Measurements from ENCODE around the gene PSMA5. TPM values are rescaled to one million over a fixed set of nuclear protein-coding genes. Genes with fewer than 3 reads are reported as not detected.

Gene PSMA5
- polyA plus RNA-seq, 1 experiment: 151 TPM

- CTCF ChIA-PET: interaction anchor here (0.7 to 1.0 kb wide), 3 partner anchors 79 to 93 kb away, joined by 3 to 5 read pairs (median 3); no protein-coding TSS in a partner anchor
- no peak for DNase-seq (ENCODE audit: low read depth, low spot score)
Observed at GRCh38 chr1:109356915-109357314, 69.3 kb downstream of the PSMA5 start.

GRCh38 chr1:109356505-109356904 is 69.7 kb downstream of the PSMA5 start:
- TF ChIP-seq CTCF (IDR thresholded peaks at IDR 0.05; ENCODE audit: low read depth, low read length): no peak
- Histone ChIP-seq H3K4me3 (ENCODE audit: low read depth, low read length) (no peak overlapping the region), H3K27me3 (ENCODE audit: control insufficient read depth, insufficient read depth, low read length) (no peaks in the 10 kb centered on the region), H3K9me3 (ENCODE audit: control insufficient read depth, insufficient read depth, low read length) (no peaks in the 10 kb centered on the region), H3K27ac (ENCODE audit: low read depth, low read length) (no peak overlapping the region)
- no peak for DNase-seq (ENCODE audit: low read depth, low spot score)
- POLR2A ChIA-PET: interaction anchor here (1.2 kb wide), 1 partner anchor 14 kb away, joined by 4 read pairs; no protein-coding TSS in a partner anchor
- CTCF ChIA-PET: interaction anchor here (0.7 to 0.8 kb wide), 2 partner anchors 80 to 92 kb away, joined by 3 to 5 read pairs; no protein-coding TSS in a partner anchor

More at GRCh38 chr1:109356915-109357314, 69.3 kb downstream of the PSMA5 start:
- H3K4me3 ChIP-seq (ENCODE audit: low read depth, low read length): no peak overlapping the region
- no peak for TF ChIP-seq CTCF (IDR thresholded peaks at IDR 0.05; ENCODE audit: low read depth, low read length)
- POLR2A ChIA-PET: interaction anchor here (1.2 kb wide), 1 partner anchor 14 kb away, joined by 4 read pairs; no protein-coding TSS in a partner anchor
- no peaks in the 10 kb centered on the region for H3K9me3 ChIP-seq (ENCODE audit: control insufficient read depth, insufficient read depth, low read length)
- no peaks in the 10 kb centered on the region for H3K27me3 ChIP-seq (ENCODE audit: control insufficient read depth, insufficient read depth, low read length)
- no peak overlapping the region for H3K27ac ChIP-seq (ENCODE audit: low read depth, low read length)

- ChIA-PET CTCF (no interaction called here), POLR2A (no interaction called here)
- Histone ChIP-seq H3K27ac (ENCODE audit: low read depth, low read length) (no peak overlapping the region), H3K9me3 (ENCODE audit: control insufficient read depth, insufficient read depth, low read length) (no peaks in the 10 kb centered on the region), H3K4me3 (ENCODE audit: low read depth, low read length) (no peak overlapping the region), H3K27me3 (ENCODE audit: control insufficient read depth, insufficient read depth, low read length) (no peaks in the 10 kb centered on the region)
- TF ChIP-seq CTCF (IDR thresholded peaks at IDR 0.05; ENCODE audit: low read depth, low read length): no peak
- no peak for DNase-seq (ENCODE audit: low read depth, low spot score)
Observed at GRCh38 chr1:109354929-109355328, 71.3 kb downstream of the PSMA5 start.

- no peak overlapping the region for H3K4me3 ChIP-seq (ENCODE audit: low read depth, low read length)
- no peak for TF ChIP-seq CTCF (IDR thresholded peaks at IDR 0.05; ENCODE audit: low read depth, low read length)
- no peak overlapping the region for H3K27ac ChIP-seq (ENCODE audit: low read depth, low read length)
- CTCF ChIA-PET: interaction anchor here (0.6 kb wide), 2 partner anchors 9 to 139 kb away, joined by 3 read pairs; no protein-coding TSS in a partner anchor
- DNase-seq (ENCODE audit: low read depth, low spot score): no peak
- POLR2A ChIA-PET: interaction anchor here (0.5 kb wide), 1 partner anchor 39 kb away, joined by 4 read pairs; no protein-coding TSS in a partner anchor
- no peaks in the 10 kb centered on the region for H3K9me3 ChIP-seq (ENCODE audit: control insufficient read depth, insufficient read depth, low read length)
- no peaks in the 10 kb centered on the region for H3K27me3 ChIP-seq (ENCODE audit: control insufficient read depth, insufficient read depth, low read length)
Observed at GRCh38 chr1:109351457-109351856, 74.8 kb downstream of the PSMA5 start.

GRCh38 chr1:109350655-109351054 is 75.6 kb downstream of the PSMA5 start:
- no peaks in the 10 kb centered on the region for H3K27me3 ChIP-seq (ENCODE audit: control insufficient read depth, insufficient read depth, low read length)
- no peak for TF ChIP-seq CTCF (IDR thresholded peaks at IDR 0.05; ENCODE audit: low read depth, low read length)
- no peaks in the 10 kb centered on the region for H3K9me3 ChIP-seq (ENCODE audit: control insufficient read depth, insufficient read depth, low read length)
- no peak overlapping the region for H3K27ac ChIP-seq (ENCODE audit: low read depth, low read length)
- POLR2A ChIA-PET: no interaction called here
- H3K4me3 ChIP-seq (ENCODE audit: low read depth, low read length): no peak overlapping the region
- no peak for DNase-seq (ENCODE audit: low read depth, low spot score)
- CTCF ChIA-PET: interaction anchor here (0.6 kb wide), 1 partner anchor 10 kb away, joined by 3 read pairs; no protein-coding TSS in a partner anchor

Measured in AG04450 (cell line).